Measurements from ENCODE around the gene IQGAP2.

IQGAP2 gene

DNA sequence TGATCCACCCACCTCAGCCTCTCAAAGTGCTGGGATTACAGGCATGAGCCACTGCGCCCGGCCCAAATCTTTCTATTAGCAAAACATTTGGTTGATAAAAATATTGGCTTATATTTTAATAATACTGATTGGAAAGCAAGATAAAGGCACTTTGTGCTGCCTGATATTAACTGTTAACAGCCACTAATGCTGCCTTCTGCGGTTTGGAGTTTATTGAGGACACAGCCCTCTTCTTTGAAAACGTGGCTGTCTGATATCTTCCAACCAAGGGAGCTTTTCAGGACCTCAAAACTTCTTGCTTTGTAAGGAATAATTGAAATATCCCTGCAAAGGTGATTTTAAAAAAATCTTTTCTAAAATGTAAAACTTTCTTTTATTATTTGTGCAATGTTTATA is 94.0 kb downstream of the IQGAP2 start:
- H3K79me2 ChIP-seq (ENCODE audit: insufficient read depth, low read length): peaks cover 58% of the 10 kb centered on the region

DNA sequence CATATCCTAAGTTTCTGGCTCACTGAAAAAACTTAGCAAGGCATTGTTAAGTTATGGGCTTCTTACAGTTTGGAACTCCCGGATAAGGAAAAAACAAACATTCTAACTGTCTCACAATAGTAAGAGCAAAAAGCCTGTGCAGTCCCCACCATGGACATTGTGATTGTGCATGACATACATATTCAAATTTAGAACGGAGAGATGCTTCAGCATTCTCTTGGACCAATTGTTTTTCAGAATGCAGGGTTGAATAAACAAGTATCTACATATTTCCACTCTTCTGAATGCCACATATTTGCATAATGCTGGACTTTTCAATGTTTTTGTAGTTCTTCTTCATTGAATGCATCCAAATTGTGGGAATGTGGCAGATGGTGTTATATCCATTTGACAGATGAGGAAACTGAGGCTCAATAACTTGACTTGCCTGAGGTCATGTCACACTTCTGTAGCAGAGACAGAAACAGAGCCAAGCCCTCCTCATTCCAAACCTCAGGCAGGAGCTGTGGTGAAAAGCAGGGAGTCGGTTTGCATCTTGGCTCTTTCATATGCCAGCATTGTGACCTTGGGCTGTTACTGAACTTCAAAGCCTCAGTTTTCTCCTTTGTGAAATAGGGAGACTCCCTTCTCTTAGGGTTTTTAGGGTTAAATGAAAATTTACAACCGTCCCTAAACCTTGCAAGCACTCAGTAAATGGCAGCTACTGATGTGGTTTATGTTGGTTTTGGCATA is 95.1 kb downstream of the IQGAP2 start:
- H3K4me1 ChIP-seq (ENCODE audit: insufficient read depth, low read length, poor library complexity, severe bottlenecking): peaks cover 10% of the 10 kb centered on the region
- H3K4me2 ChIP-seq (ENCODE audit: low read depth, low read length, poor library complexity, severe bottlenecking): no peak overlapping the region
- H3K27me3 ChIP-seq (ENCODE audit: insufficient read depth, low read length, poor library complexity, severe bottlenecking): no peaks in the 10 kb centered on the region
- no peak overlapping the region for H2AFZ ChIP-seq (ENCODE audit: low read length)
- H3K9ac ChIP-seq (ENCODE audit: low read depth, low read length, poor library complexity, severe bottlenecking): no peak overlapping the region
- H3K4me3 ChIP-seq (ENCODE audit: low read length, poor library complexity, severe bottlenecking): no peak overlapping the region
- no peaks in the 10 kb centered on the region for H3F3A ChIP-seq (ENCODE audit: low read depth)
- peaks cover 51% of the 10 kb centered on the region; the same call in 1 of the 2 replicates for H3K79me2 ChIP-seq (ENCODE audit: insufficient read depth, low read length)
- no peaks in the 10 kb centered on the region for H4K20me1 ChIP-seq (ENCODE audit: insufficient read depth, low read length, poor library complexity, severe bottlenecking)
- no peaks in the 10 kb centered on the region for H3K9me2 ChIP-seq (replicated peaks; ENCODE audit: low read depth, low read length)
- no peaks in the 10 kb centered on the region for H3K9me3 ChIP-seq (ENCODE audit: insufficient read depth, low read depth, low read length)
- no peaks in the 10 kb centered on the region for H3K36me3 ChIP-seq (ENCODE audit: insufficient read depth, low read length)
- TF ChIP-seq, protein P1, sequence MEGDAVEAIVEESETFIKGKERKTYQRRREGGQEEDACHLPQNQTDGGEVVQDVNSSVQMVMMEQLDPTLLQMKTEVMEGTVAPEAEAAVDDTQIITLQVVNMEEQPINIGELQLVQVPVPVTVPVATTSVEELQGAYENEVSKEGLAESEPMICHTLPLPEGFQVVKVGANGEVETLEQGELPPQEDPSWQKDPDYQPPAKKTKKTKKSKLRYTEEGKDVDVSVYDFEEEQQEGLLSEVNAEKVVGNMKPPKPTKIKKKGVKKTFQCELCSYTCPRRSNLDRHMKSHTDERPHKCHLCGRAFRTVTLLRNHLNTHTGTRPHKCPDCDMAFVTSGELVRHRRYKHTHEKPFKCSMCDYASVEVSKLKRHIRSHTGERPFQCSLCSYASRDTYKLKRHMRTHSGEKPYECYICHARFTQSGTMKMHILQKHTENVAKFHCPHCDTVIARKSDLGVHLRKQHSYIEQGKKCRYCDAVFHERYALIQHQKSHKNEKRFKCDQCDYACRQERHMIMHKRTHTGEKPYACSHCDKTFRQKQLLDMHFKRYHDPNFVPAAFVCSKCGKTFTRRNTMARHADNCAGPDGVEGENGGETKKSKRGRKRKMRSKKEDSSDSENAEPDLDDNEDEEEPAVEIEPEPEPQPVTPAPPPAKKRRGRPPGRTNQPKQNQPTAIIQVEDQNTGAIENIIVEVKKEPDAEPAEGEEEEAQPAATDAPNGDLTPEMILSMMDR (conservative IDR thresholded peaks at IDR 0.05; ENCODE audit: low read length): no peak
- no peak for TF ChIP-seq EZH2phosphoT487 (IDR thresholded peaks at IDR 0.05; ENCODE audit: borderline replicate concordance)

More for the DNA sequence above, 94.0 kb downstream of the IQGAP2 start:
- no peaks in the 10 kb centered on the region for H3K27me3 ChIP-seq (ENCODE audit: insufficient read depth, low read length, poor library complexity, severe bottlenecking)
- no peaks in the 10 kb centered on the region for H3F3A ChIP-seq (ENCODE audit: low read depth)
- H3K9ac ChIP-seq (ENCODE audit: low read depth, low read length, poor library complexity, severe bottlenecking): no peak overlapping the region
- no peak overlapping the region for H3K4me3 ChIP-seq (ENCODE audit: low read length, poor library complexity, severe bottlenecking)
- no peaks in the 10 kb centered on the region for H3K9me3 ChIP-seq (ENCODE audit: insufficient read depth, low read depth, low read length)
- H3K4me2 ChIP-seq (ENCODE audit: low read depth, low read length, poor library complexity, severe bottlenecking): no peak overlapping the region
- H3K4me1 ChIP-seq (ENCODE audit: insufficient read depth, low read length, poor library complexity, severe bottlenecking): peaks cover 10% of the 10 kb centered on the region
- no peak overlapping the region for H2AFZ ChIP-seq (ENCODE audit: low read length)
- TF ChIP-seq, protein P1 (conservative IDR thresholded peaks at IDR 0.05; ENCODE audit: low read length): no peak
- TF ChIP-seq EZH2phosphoT487 (IDR thresholded peaks at IDR 0.05; ENCODE audit: borderline replicate concordance): no peak
- no peaks in the 10 kb centered on the region for H3K9me2 ChIP-seq (replicated peaks; ENCODE audit: low read depth, low read length)
- H3K36me3 ChIP-seq (ENCODE audit: insufficient read depth, low read length): no peaks in the 10 kb centered on the region
- H4K20me1 ChIP-seq (ENCODE audit: insufficient read depth, low read length, poor library complexity, severe bottlenecking): no peaks in the 10 kb centered on the region

DNA sequence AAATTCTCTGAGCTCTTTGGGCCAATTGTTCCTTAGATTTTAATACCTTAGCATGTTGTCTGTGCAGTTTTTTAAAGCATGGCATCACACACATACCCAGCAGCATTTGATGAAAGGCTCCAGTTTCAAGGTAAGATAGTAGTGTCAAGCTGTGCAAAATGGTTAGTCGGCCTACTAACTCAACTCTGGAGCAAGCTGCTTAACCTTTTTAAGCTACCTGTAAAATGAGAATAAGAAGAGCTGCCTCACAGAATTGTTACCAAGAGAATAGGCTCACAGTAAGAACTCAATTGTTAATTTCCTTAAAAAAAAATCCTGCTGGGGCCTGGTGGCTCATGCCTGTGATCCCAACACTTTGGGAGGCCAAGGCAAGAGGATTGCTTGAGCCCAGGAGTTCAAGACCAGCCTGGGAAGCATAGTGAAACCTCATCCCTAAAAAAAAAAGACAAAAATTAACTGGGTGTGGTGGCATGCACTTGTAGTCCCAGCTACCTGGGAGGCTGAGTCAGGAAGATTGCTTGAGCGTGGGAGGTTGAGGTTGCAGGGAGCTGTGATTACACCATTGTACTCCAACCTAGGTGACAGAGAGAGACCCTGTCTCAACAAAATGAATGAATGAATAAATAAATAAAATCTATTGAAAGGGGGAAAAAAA is 96.5 kb downstream of the IQGAP2 start:
- no peaks in the 10 kb centered on the region for H4K20me1 ChIP-seq (ENCODE audit: insufficient read depth, low read length, poor library complexity, severe bottlenecking)
- H3K4me3 ChIP-seq (ENCODE audit: low read length, poor library complexity, severe bottlenecking): no peak overlapping the region
- H3K36me3 ChIP-seq (ENCODE audit: insufficient read depth, low read length): no peaks in the 10 kb centered on the region
- H3K9ac ChIP-seq (ENCODE audit: low read depth, low read length, poor library complexity, severe bottlenecking): no peak overlapping the region
- peaks cover 45% of the 10 kb centered on the region for H3K79me2 ChIP-seq (ENCODE audit: insufficient read depth, low read length)
- TF ChIP-seq, protein P1 (conservative IDR thresholded peaks at IDR 0.05; ENCODE audit: low read length): no peak
- TF ChIP-seq EZH2phosphoT487 (IDR thresholded peaks at IDR 0.05; ENCODE audit: borderline replicate concordance): no peak
- peaks cover 13% of the 10 kb centered on the region for H3K4me1 ChIP-seq (ENCODE audit: insufficient read depth, low read length, poor library complexity, severe bottlenecking)
- no peaks in the 10 kb centered on the region for H3K27me3 ChIP-seq (ENCODE audit: insufficient read depth, low read length, poor library complexity, severe bottlenecking)
- no peaks in the 10 kb centered on the region for H3K9me3 ChIP-seq (ENCODE audit: insufficient read depth, low read depth, low read length)
- H3K9me2 ChIP-seq (replicated peaks; ENCODE audit: low read depth, low read length): no peaks in the 10 kb centered on the region
- no peak overlapping the region for H3K4me2 ChIP-seq (ENCODE audit: low read depth, low read length, poor library complexity, severe bottlenecking)
- no peak overlapping the region for H2AFZ ChIP-seq (ENCODE audit: low read length)
- H3F3A ChIP-seq (ENCODE audit: low read depth): no peaks in the 10 kb centered on the region
